AG09309 (cell line): ENCODE results near the gene HNRNPA2B1.
"Not testable (repeated sequence)": the region's sequence is repeated elsewhere in the genome, so short reads cannot be mapped to it uniquely, and the experiment has no call there.

Source experiments
- DNase-seq: peaks from one replicate; pipeline ENCODE4 v3.0.0-alpha.2; 2010; ENCODE audit warnings: low read depth
- H3K4me3 ChIP-seq: 2 replicates; pipeline ENCODE4 v1.5.1; 2011; ENCODE audit warnings: mild to moderate bottlenecking, low read depth, low read length, moderate library complexity; ENCODE audit not compliant: control insufficient read depth
- CTCF ChIP-seq: IDR thresholded peaks from 2 replicates; pipeline ENCODE4 v1.5.1; 2011; ENCODE audit warnings: mild to moderate bottlenecking, low read depth, low read length, inconsistent platforms; ENCODE audit not compliant: insufficient read depth, control insufficient read depth; ENCODE audit errors: missing control alignments

Gene HNRNPA2B1

DNA sequence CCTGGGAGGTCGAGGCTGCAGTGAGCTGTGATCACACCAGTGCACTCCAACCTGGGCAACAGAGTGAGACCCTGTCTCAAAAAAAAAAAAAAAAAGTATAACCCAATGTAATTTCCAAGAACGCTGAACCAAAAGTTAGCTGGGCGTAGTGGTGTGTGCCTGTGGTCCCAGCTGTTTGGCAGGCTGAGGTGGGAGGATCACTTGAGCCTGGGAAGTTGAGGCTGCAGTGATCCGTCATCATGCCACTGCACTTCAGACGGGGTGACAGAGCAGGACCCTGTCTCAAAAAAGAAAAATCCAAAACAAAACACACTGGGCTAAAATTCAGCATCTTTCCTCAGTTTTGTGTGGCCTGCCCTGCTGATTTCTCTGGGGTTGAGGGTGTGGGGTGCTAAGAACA is 21.1 kb downstream of the HNRNPA2B1 start:
- no peak for DNase-seq
- H3K4me3 ChIP-seq = no peak overlapping the region
- TF ChIP-seq CTCF = no peak

GRCh38 chr7:26178272-26178960 is 22.1 kb downstream of the HNRNPA2B1 start:
- DNase-seq = no peak
- no peak overlapping the region for H3K4me3 ChIP-seq
- TF ChIP-seq CTCF = no peak

- H3K4me3 ChIP-seq, DNase-seq: not testable (repeated sequence)
Observed at GRCh38 chr7:26177269-26177668, 23.3 kb downstream of the HNRNPA2B1 start.

- H3K4me3 ChIP-seq, DNase-seq: not testable (repeated sequence)
Observed at GRCh38 chr7:26176696-26177095, 23.9 kb downstream of the HNRNPA2B1 start.

DNA sequence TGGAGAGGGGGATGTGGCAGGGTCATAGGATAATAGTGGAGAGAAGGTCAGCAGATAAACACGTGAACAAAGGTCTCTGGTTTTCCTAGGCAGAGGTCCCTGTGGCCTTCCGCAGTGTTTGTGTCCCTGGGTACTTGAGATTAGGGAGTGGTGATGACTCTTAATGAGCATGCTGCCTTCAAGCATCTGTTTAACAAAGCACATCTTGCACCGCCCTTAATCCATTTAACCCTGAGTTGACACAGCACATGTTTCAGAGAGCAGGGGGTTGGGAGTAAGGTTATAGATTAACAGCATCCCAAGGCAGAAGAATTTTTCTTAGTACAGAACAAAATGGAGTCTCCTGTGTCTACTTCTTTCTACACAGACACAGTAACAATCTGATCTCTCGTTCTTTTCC is 24.6 kb downstream of the HNRNPA2B1 start:
- not testable (repeated sequence) for DNase-seq, H3K4me3 ChIP-seq

DNA sequence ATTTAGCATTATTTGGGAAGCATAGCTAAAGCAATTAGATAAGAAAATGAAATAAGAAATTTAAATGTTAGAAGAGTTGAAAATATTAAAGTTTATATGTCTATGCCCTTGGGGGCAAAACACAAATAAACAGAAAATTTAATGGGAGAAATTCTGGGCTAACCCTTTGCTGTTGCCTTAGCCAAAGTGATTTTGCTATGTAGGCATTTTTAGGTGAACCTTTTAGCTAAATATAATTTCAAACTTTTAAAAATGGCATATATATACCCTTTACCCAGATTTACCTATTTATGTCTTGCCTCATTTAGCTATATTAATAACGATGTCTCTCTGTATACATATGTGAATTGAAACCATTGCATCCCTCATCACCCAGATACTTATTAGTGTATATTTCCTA is 28.5 kb downstream of the HNRNPA2B1 start:
- no peak overlapping the region for H3K4me3 ChIP-seq
- no peak for DNase-seq
- TF ChIP-seq CTCF = no peak

GRCh38 chr7:26171601-26172000 is 28.9 kb downstream of the HNRNPA2B1 start:
- DNase-seq = no peak
- no peak for TF ChIP-seq CTCF
- no peak overlapping the region for H3K4me3 ChIP-seq

GRCh38 chr7:26170663-26171062 is 29.9 kb downstream of the HNRNPA2B1 start:
- TF ChIP-seq CTCF = no peak
- H3K4me3 ChIP-seq = no peak overlapping the region
- no peak for DNase-seq
